ES-I3 (cell line): ENCODE data around the gene UBXN11.

Experiments used
- H3K36me3 ChIP-seq: 2 replicates; pipeline ENCODE4 v1.6.1; 2013; ENCODE audit warnings: mild to moderate bottlenecking, low read length, control low read depth, moderate library complexity; ENCODE audit not compliant: insufficient read depth
- H3K4me1 ChIP-seq: 2 replicates; pipeline ENCODE4 v1.6.1; 2013; ENCODE audit warnings: mild to moderate bottlenecking, control low read depth, low read length; ENCODE audit not compliant: insufficient read depth
- H3K9ac ChIP-seq: 2 replicates; pipeline ENCODE4 v1.6.1; 2013; ENCODE audit warnings: low read depth, mild to moderate bottlenecking, low read length, moderate library complexity
- H3K9me3 ChIP-seq: 2 replicates; pipeline ENCODE4 v1.6.1; 2013; ENCODE audit warnings: mild to moderate bottlenecking, low read length, moderate library complexity; ENCODE audit not compliant: control insufficient read depth, insufficient read depth

Gene UBXN11

DNA sequence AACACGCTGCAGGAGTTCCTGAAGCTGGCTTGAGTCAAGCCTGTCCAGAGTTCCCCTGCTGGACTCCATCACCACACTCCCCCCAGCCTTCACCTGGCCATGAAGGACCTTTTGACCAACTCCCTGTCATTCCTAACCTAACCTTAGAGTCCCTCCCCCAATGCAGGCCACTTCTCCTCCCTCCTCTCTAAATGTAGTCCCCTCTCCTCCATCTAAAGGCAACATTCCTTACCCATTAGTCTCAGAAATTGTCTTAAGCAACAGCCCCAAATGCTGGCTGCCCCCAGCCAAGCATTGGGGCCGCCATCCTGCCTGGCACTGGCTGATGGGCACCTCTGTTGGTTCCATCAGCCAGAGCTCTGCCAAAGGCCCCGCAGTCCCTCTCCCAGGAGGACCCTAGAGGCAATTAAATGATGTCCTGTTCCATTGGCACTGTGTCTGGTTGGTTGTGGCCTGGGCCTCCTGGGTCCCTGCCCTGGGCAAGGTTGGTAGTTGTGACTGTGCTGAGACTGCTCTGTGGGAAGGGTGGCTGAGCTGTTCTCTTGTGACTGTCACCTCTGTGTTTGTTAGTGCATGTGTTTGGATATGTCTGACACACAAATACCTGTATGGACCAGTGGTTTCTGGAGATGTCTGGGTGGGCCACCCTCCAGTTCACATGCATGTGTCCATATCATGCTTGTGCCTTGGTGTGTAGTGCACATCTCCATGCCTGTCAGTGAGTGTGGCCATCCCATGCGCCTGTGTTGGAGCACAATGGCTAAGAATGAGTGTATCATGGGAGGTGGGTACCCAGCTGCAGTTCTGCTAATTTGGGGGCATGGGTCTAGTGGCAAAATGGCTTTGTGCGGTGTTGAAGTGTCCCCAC lies 25.1 kb downstream of the UBXN11 start:
- H3K36me3 ChIP-seq: peaks cover 10% of the 10 kb centered on the region
- no peak overlapping the region for H3K9ac ChIP-seq
- H3K4me1 ChIP-seq: peaks cover 17% of the 10 kb centered on the region

DNA sequence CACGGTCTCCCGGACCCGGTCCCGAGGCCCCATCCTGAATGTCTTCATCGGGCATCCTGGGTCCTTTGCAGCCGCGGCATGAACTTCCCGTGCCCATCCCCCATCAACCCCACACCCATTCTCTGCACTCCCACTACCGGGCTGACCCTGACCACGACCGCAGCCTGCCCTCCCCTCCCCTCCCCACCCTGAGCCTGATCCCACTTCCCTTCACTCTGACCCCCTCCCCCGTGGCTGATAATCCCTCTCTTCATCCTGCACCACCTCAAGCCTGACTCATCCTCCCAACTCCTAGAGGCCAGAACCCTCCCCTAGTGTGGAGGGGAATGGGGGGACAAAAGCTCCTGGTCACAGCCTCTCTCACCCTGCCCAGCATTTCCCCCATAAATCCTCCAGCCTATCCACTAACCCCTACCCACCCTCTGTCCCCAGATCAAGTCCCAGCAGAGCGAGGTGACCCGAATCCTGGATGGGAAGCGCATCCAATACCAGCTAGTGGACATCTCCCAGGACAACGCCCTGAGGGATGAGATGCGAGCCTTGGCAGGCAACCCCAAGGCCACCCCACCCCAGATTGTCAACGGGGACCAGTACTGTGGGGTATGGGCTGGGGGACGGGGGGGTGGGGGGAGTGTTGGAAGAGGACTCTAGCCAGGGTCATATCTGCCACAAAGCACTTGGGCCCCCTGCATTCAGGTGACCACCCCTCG lies 25.9 kb downstream of the UBXN11 start:
- peaks cover 10% of the 10 kb centered on the region for H3K36me3 ChIP-seq
- no peaks in the 10 kb centered on the region for H3K9me3 ChIP-seq
- H3K4me1 ChIP-seq: peaks cover 21% of the 10 kb centered on the region
- H3K9ac ChIP-seq: peak overlapping the region; percentile 65

More for the DNA sequence above, 25.1 kb downstream of the UBXN11 start:
- H3K9me3 ChIP-seq: no peaks in the 10 kb centered on the region

DNA sequence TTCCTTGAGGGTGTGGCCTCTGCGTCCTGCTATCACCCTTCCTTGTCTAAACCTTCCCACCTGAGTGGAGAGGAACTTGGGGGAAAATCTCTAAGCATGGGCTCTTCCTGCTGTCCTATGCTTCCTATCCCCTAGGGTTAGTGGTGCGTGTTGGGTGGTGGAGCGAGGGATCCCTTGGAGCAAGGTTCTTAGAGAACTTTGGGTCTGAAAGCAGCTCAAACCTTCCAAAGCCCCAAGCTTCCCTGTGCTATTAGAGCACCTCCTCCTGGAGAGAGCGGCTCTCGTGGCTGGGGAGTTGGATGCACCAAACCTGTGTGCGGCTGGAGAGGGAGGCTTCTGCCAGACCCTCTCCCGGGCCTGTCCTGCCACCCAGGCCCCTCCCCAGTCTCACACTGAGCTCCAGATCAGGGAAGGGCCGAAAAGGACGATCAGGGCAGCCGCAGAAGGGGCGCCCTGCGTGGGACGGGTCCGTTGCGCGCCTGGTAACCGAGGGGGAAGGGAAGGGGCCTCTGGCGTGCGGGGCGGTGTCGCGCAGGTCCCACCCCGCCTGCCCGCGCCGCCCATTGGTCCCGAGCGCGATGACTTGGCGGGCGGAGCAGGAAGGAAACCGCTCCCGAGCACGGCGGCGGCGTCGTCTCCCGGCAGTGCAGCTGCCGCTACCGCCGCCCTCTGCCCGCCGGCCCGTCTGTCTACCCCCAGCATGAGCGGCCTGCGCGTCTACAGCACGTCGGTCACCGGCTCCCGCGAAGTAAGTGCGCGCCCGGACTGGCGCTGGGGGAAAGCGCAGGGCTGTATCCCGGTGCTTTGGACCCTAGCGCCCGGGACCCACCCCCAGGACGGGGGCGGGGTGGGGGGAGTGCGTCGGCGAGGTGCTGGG lies 26.7 kb downstream of the UBXN11 start, which contains the start of gene SH3BGRL3:
Gene SH3BGRL3 (plus strand): TSS at position 631 of the 877 bp plus-strand sequence. CDS start 70 bp downstream, at position 701.
- H3K9ac ChIP-seq: peak within 1 kb of the TSS; percentile 65
- H3K36me3 ChIP-seq: peaks cover 14% of the 10 kb centered on the region
- no peaks in the 10 kb centered on the region for H3K9me3 ChIP-seq
- H3K4me1 ChIP-seq: peaks cover 18% of the 10 kb centered on the region

DNA sequence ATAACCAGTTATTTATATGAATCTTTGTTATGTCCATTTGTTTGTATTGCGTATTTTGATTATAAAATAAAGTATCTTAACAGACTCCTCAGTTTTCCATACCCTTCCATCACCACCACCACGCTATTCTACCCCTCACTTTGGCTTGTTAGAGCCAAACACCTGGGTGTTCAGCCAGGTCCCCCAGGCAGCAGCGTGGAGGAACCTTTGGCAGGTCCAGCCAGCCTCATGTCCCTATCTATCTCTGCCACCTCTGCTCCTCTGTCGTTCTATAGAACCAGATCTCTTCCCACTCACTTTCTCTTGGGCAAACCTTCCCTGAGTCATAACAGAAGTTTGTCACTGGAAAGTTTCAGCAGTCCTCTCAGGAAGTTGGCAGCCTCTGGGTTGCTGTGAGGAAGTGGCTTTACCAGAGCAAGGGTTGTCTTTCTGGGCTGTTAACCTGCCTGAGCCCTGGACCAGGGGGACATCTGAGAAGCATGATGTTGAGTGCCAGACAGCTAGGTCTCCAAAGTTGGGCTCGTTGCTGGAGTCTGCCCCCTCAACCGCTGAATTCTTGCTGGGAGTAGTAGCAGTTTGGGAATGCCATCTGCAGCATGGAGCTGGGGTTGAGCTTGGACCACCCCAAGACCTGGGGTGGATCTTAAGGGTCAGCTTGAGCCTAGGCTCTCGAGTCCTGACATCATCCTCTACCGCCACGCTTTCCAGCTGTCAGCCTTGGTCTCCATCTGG lies 27.5 kb downstream of the UBXN11 start:
- Histone ChIP-seq H3K9me3 (no peaks in the 10 kb centered on the region), H3K9ac (peak overlapping the region; percentile 65), H3K36me3 (peaks cover 16% of the 10 kb centered on the region), H3K4me1 (peaks cover 18% of the 10 kb centered on the region)

DNA sequence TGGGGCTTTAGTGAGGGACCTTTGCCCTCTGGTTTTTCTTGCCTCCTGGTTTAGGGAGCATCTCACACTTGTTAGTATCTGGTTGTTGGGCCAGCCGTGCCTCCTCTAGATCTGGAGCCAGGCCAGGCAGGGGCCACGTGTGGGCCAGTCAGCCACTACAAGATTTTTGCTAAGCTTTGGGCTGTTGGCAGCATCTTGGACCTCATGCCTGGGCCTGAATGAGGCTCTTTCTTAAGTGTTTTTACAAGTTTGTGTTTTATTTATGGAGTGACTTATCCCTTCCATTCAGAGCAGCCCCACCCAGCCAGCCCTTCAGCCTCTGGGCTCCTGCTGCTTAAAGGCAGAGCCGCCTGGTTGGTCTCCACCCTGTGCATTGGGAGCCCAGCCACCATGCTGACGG lies 28.1 kb downstream of the UBXN11 start:
- peaks cover 16% of the 10 kb centered on the region for H3K36me3 ChIP-seq
- peaks cover 18% of the 10 kb centered on the region for H3K4me1 ChIP-seq
- no peak overlapping the region for H3K9ac ChIP-seq

DNA sequence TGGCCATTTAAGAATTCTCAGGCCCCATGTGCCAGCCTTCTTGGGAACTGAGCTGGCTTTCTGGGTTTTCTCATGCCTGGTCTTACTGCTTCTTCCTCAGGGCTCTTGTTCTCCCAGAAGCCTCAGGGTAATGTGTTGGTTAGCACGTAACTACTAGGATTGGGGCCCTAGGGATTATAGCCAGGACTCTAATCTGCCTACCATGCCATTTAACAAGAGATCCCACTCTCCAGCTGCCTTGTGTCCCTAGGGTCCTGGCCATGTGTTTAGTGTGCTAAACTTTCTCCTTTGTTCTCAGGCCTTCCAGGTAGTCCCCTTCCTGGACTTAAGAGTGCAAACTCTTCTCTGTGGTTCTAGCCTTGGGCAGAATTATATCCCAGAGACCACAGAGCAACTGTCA lies 28.7 kb downstream of the UBXN11 start:
- Histone ChIP-seq H3K4me1 (peaks cover 18% of the 10 kb centered on the region), H3K9ac (no peak overlapping the region), H3K36me3 (peaks cover 19% of the 10 kb centered on the region), H3K9me3 (no peaks in the 10 kb centered on the region)

More for the DNA sequence above, 28.1 kb downstream of the UBXN11 start:
- H3K9me3 ChIP-seq: no peaks in the 10 kb centered on the region

DNA sequence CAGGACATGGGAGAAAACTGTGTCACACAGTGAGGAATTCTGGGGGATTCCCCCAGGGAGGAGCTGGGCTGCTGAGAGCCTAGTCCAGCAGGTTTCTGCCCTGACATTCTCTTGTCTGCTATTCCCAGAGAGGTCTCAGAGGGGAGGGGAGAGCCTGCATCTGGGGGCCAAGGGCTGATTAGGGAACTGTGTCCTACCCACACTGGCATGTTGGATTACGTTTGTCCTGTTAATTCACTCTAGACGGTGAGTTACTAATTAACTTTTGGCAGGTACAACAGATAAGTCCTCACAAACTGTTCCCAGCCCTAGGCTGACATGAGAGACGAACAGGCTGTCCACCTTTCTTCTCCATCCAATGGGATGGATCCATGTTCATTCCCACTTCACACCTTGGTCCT lies 29.2 kb downstream of the UBXN11 start:
- Histone ChIP-seq H3K4me1 (peaks cover 18% of the 10 kb centered on the region), H3K9me3 (no peaks in the 10 kb centered on the region), H3K36me3 (peaks cover 19% of the 10 kb centered on the region), H3K9ac (no peak overlapping the region)

DNA sequence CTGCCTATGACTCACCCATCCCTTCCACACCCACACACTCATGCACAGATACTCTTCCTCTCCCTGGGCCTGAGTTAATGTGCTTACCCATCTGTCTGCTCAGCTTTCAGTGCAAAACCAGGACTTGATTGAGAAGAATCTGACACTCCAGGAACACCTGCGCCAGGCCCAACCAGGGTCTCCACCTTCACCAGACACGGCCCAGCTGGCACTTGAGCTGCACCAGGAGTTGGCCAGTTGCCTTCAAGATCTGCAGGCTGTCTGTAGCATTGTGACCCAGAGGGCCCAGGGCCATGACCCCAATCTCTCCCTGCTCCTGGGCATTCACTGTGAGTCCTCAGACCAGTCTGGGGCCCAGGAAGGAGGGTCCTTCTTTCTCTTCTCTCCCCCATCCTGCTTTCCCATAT lies 30.0 kb downstream of the UBXN11 start:
- H3K36me3 ChIP-seq: peaks cover 25% of the 10 kb centered on the region
- peaks cover 14% of the 10 kb centered on the region for H3K4me1 ChIP-seq
- no peaks in the 10 kb centered on the region for H3K9me3 ChIP-seq
- no peak overlapping the region for H3K9ac ChIP-seq

DNA sequence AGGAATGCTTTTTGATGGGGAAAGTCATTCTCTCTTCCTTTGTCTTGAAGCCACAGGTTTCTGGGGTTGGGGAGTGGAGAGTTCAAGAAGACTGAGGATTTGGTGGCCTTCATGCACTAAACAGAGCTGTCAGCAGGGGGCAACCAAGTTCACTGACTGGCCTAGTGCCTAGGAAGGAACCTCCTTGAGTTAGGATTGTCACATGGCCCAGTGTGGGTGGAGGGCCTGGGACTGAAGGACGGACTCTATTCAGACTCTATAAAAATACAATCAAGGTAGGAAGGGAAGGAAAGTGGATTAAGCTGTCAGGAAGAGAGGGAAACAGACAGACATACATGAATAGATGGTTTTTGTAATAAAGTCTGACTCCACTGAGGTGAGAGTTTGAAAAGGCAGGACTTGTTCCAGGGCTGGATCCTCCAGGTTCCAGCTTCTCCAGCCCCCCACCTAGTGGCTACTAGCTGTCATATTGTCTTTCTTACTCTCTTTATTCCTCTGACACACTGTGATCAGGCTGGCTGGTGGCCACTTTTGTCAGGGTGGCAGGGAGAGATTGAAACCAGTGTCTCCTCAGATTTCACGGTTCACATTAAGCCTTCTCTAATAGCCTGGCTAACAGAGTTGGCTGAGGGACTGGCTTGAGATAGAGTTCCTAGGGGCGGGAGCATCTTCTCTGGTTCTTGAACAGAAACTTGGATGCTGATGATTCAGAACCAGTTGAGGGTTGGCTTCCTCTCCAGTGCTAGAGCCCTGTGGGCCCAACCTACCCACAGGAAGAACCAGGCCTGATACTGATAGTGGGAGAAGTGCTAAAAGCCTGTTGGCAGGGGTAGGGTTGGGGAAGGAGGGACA lies 30.6 kb downstream of the UBXN11 start:
- Histone ChIP-seq H3K9ac (no peak overlapping the region), H3K4me1 (peaks cover 9% of the 10 kb centered on the region; the same call in 1 of the 2 replicates), H3K36me3 (peaks cover 30% of the 10 kb centered on the region), H3K9me3 (no peaks in the 10 kb centered on the region)

DNA sequence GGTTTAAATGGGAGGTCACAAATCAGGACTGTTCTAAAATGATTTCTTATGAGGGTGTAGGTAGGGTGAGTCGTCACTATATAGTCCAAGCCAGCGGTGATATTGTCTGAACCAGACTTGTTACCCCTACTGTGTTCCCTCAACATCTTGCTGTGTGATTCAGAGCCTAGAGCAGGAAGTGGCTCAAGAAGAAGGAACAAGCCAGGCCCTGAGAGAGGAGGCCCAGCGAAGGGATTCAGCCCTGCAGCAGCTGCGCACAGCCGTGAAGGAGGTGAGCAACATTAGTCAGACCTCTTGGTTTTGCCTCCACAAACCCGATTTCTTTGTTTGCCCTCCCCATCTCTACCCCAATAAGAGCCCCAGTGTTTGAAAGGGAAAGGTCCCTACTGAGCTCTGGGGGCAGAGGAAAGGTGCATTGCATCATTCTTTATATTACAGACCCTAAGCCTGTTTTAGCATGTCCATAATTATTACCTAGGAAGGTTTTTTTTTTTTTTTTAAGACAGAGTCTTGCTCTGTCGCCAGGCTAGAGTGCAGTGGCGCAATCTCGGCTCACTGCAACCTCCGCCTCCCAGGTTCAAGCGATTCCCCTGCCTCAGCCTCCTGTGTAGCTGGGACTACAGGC lies 31.5 kb downstream of the UBXN11 start:
- no peaks in the 10 kb centered on the region for H3K9me3 ChIP-seq
- H3K4me1 ChIP-seq: peaks cover 9% of the 10 kb centered on the region; the same call in 1 of the 2 replicates
- H3K9ac ChIP-seq: no peak overlapping the region
- H3K36me3 ChIP-seq: peaks cover 38% of the 10 kb centered on the region

DNA sequence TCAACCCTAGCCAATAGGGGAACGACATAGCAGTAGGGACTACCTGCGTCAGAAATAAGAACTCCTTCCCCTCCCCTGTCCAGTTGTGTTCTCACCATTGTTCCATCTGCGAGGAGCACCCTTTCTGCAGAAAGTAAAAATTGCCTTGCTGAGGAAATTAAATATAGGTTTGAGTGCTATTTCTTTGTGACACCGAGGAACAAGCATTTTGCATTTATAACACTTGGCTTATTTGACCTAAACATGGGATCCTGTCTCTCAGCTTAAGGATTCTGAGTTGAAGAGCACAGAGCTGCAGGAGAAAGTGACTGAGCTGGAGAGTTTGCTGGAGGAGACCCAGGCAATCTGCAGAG lies 37.3 kb downstream of the UBXN11 start:
- Histone ChIP-seq H3K9me3 (no peaks in the 10 kb centered on the region; the same call in 1 of the 2 replicates), H3K36me3 (peaks cover 42% of the 10 kb centered on the region), H3K9ac (no peak overlapping the region), H3K4me1 (no peaks in the 10 kb centered on the region)

DNA sequence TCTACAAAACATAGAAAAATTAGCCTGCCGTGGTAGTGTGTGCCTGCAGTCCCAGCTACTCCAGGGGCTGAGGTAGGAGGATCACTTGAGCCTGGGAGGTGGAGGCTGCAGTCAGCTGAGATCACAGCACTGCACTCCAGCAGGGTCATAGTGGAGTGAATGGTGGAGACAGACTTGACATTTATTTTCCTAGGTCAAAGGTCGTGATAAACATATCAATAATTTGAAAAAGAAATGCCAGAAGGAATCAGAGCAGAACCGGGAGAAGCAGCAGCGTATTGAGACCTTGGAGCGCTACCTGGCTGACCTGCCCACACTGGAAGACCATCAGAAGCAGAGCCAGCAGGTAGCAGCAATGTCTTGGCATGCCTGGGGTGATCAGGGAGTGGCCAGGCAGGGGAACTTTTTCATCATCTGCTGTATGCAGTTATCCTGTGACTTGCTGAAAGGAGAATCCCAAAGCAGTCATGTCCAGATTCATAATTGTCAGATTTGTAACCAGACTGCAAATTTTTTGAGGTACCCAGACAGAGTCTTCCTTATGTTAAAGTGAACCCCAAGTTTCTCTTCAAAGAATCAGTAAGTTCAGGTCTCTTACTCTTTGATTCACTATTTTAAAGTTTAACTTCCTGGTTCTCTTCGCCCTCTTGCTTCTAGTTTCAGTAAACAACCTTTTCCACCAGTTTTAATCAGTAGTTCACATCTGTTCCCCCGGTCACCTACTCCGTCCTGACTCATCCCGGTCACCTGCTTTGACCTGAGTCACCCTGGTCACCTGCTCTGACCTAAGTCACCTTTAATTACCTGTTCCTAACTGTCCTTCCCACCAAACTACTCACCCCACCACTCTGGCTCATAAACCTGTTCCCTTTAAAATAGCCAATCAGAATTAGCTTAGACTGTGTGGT lies 37.9 kb downstream of the UBXN11 start:
- Histone ChIP-seq H3K9ac (no peak overlapping the region), H3K4me1 (no peaks in the 10 kb centered on the region), H3K9me3 (no peaks in the 10 kb centered on the region; the same call in 1 of the 2 replicates), H3K36me3 (peaks cover 42% of the 10 kb centered on the region)
